ENCODE results near the gene TBRG1.
"Not testable (repeated sequence)": the region's sequence is repeated elsewhere in the genome, so short reads cannot be mapped to it uniquely, and the experiment has no call there.

TBRG1 gene, protein sequence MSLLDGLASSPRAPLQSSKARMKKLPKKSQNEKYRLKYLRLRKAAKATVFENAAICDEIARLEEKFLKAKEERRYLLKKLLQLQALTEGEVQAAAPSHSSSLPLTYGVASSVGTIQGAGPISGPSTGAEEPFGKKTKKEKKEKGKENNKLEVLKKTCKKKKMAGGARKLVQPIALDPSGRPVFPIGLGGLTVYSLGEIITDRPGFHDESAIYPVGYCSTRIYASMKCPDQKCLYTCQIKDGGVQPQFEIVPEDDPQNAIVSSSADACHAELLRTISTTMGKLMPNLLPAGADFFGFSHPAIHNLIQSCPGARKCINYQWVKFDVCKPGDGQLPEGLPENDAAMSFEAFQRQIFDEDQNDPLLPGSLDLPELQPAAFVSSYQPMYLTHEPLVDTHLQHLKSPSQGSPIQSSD

DNA sequence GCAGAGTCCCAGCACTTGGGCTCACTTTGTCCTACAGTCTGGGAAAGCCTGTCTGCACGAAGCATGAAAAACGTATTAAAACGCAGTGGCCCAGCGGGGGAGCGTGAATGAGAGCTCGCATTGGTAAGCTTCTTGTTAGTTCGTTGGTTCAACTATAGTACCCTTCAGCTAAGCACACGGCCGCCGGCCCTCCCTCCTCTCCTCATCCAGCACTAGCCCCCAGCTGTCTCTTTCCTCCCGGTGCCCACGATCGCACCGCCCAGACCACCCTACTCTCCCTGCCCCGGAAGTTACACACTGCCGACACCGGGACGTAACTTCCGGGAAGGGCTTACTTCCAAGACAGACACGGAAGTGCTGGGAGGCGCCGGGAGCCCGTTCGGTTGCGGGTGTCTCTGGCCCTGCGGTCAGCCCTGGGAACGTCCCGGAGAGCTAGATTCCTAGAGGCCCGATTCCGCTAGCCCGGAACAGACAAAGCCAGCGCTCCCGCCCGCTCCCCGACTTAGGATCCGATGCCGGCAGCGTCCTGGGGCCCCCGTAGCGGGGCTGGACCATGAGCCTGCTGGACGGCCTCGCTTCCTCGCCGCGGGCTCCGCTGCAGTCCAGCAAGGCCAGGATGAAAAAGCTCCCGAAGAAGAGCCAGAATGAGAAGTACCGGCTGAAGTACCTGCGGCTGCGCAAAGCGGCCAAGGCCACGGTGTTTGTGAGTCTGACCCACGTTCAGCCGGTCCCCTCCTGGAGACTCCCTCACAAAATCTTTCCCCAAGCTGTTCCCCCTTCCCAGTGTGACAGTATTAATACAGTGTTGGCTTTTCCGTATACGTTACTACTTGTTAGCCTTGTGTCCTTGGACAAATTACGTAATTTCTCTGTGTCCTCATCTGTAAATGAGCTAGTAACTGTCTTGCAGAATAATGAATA lies at the start of gene TBRG1:
Gene TBRG1 (plus strand): TSS at position 334 of the 921 bp plus-strand sequence. CDS start 220 bp downstream, at position 554.
- peak; percentile 28 to 96 (median 85) for DNase-seq

GRCh38 chr11:124577716-124578427 lies 44.8 kb upstream of the TBRG1 start:
- peak in 1 of 58 donors; percentile 7 for DNase-seq

DNA sequence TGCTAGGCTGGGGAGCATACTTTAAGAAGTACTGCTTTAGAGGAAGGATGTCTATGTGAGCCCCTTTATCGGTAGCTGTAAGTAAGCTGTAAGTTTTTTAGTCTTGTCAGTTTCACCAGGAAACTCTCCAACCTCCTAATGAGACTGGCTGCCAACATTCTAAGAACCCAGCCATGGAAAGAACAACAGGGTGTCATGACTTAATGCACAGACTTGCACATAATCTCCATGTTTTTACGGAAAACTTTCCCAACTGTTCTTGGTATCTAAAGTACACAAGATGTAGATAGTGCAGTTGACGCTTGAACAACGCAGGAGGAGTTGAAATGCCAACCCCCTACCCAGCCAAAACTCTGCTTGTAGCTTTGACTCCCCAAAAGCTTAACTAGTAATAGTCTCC lies 43.9 kb upstream of the TBRG1 start:
- no peak for DNase-seq

DNA sequence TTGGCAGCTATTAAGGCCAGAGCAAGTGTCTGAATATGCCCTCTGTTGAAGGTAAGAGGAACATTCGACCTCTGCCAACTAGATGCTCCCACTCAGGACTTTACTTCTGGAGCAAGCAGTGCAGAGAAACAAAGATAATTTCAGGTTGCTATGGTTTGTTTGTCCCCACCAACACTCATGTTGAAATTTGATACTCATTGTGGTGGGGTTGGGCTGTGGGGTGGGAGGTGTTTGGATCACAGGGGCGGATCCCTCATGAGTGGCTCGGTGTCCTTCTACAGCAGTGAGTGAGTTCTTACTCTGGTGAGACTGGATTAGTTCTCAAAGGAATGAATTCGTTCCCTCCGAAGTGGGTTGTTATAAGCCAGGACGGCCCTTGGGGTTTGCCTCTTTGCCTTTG lies 40.8 kb upstream of the TBRG1 start:
- no peak for DNase-seq

- peak in 2 of 58 donors; percentile 15 to 27 for DNase-seq
Observed at GRCh38 chr11:124582565-124582964, 40.1 kb upstream of the TBRG1 start.

- DNase-seq = no peak
Observed at GRCh38 chr11:124583781-124584180, 38.9 kb upstream of the TBRG1 start.

DNA sequence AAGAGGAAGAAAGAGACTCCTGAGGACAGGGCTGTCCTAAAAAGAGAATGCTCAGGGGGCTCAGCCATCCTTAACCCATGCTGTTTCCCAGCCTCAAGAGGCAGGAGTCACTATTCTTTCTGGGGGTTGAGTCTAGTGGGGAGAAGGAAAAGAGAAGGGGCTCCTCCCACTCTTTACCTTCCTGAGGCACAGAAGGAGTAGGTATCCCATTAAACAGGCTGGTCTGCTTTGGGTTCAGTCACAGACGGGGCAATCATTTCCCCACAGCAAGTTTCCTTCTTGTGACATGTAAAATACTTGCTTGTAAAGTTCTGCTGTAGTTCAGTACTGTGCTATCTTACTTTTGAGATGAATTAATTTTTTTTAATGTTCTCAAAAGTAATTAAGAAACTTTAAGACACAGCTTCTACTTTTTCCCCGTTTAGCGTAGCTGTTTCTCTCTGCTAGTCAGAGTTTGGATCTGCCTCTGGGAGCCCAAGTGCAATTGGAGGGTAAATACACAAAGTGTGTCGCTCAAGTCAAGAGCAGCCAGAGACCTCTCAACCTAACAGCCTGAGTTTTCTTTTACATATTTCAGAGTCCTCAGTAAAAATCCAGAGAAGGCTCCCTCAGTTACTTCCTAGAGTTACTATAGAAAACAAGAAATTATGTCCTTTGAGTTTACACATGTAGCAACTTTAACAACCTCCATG lies 37.8 kb upstream of the TBRG1 start:
- no peak for DNase-seq

- peak in 30 of 58 donors; percentile 2 to 75 (median 14) for DNase-seq
Observed at GRCh38 chr11:124586238-124586860, 36.3 kb upstream of the TBRG1 start.

DNA sequence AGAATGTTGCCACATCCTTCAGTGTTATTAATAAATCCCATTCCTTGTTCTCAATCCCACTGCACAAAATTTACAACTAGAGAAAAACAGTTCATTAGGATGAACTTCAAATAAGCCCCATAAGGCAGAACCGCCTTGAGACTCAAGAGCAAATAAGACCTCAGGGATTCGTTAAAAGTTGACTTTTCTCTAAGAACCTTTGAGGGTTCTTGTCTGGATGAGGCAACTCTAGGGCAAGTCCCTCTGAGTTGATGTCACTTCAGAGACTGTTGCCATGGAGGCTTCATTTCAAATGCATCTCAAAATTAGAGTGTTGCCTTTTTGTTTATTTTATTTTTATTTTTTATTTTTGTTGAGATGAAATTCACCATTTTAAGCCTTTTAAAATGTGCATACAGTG lies 31.2 kb upstream of the TBRG1 start:
- no peak for DNase-seq

- DNase-seq = no peak
Observed at GRCh38 chr11:124592627-124593026, 30.0 kb upstream of the TBRG1 start.

DNA sequence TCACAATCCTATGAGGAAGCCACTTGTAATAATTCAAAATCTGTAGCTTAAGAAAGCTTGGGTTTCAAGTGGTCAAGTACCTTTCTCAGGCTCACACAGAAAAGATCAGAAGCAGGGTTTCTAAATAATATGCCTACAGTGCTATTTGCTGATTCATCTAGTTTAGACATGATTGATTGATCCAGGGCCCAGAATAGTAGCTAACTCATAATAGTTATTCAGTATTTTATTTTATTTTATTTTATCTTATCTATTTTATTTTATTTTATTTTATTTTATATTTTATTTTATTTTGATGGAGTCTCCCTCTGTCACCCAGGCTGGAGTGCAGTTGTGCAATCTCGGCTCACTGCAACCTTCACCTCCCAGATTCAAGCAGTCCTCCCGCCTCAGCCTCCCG lies 27.4 kb upstream of the TBRG1 start:
- DNase-seq = no peak

DNA sequence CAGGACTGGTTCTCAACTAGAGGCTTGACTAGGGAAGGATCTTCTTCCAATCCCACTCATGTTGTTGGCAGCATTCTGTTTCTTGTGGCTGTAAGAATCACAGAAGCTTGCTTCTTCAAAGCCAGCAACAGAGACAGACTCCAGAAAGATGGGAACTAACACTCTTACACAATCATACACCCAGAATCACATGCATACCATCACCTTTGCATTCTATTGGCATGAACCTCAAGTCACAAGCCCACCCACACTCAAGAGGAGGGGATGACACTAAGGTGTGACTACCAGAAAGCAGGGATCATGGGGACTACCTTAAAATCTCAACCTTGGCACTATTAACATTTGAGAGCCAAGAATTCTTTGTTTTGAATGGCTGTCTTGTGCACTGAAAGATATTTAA lies 25.0 kb upstream of the TBRG1 start:
- no peak for DNase-seq

DNA sequence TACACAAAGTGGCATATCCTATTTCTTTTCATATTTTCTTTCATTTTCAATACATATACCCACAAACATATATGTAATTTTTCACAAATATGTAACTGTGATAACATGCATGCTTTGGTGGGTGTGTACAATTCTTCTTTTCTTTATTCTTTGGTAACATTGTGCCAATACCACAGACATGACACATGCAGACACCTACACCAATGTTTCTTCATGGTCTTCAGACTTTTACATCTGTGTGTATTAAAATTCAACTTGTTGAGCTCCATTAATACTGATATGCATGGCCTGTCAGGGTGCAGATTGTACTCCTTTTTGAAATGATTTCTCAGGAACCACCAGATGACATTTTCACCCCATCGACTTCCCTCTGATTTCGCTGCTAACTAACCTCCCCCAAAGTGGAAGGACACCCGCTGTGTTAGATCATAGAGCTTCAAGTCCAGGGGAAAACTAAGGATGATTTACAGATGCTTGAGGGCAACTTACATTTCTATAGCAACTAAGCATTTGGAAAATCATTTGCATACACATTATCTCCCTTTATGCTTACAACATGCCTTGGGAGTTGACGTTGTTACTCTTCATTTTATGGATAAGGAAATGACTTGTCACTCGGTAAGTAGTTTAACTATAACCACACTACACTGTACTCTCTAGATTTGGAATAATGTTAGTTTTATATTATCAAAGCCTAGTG lies 21.9 kb upstream of the TBRG1 start:
- DNase-seq = no peak

- no peak for DNase-seq
Observed at GRCh38 chr11:124602193-124602592, 20.5 kb upstream of the TBRG1 start.

DNA sequence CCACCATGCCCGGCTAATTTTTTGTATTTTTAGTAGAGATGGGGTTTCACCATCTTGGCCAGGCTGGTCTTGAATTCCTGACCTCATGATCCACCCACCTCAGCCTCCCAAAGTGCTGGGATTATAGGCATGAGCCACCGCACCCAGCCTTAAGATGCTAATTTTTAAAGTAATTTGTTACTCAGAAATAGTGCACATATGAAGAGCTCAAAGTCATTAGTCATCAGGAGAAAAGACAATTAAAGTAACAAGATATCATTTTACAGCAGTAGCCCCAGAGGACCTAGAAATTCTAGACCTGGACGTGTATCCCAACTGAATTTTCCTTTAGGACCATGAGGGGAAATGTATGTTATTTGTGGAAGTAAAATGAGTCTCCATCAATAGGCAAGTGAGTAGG lies 19.9 kb upstream of the TBRG1 start:
- not testable (repeated sequence) for DNase-seq

DNA sequence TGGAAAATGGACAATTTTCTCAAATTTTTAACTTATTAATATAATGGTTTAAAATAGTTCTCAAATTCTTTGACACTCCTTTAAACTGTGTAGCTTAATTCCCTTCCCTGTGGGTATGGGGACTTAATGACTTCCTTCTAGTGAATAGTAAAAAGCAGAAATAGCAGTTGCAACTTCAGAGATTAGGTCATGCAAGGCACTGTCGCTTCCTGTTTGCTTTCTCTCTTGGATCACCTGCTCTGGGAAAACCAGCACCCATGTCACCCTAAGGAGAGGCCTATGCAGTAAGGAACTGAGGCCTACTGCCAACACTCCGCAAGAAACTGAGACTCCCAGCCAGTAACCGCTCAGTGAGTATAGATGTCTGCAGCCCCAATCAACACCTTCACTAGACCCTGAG lies 16.9 kb upstream of the TBRG1 start:
- peak in 2 of 58 donors; percentile 1 to 2 for DNase-seq

GRCh38 chr11:124608147-124608546 lies 14.5 kb upstream of the TBRG1 start:
- DNase-seq = no peak

DNA sequence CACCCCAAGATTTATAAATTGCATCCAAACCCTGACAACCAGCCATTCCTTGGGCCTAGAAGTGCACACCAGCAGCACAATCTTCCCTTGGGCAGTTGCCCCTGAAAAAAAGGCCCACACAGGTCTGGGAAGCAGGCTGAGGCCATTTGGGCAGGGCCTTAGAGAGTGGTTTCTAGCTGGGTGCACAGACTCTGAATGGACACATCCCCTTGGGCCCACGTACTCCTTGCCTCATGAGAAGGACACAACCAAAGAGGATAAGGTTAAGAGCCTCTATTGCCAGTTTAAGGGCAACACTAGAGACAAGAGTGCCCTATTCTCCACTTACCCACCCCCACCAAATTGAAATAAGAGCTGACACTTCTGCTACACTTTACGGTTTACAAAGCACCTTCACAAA lies 12.4 kb upstream of the TBRG1 start:
- DNase-seq = no peak

GRCh38 chr11:124611064-124611463 lies 11.6 kb upstream of the TBRG1 start, which contains the start of gene PANX3:
PANX3 (plus strand) TSS chr11:124611428; CDS start chr11:124611557, 129 bp downstream.
- DNase-seq = no peak

DNA sequence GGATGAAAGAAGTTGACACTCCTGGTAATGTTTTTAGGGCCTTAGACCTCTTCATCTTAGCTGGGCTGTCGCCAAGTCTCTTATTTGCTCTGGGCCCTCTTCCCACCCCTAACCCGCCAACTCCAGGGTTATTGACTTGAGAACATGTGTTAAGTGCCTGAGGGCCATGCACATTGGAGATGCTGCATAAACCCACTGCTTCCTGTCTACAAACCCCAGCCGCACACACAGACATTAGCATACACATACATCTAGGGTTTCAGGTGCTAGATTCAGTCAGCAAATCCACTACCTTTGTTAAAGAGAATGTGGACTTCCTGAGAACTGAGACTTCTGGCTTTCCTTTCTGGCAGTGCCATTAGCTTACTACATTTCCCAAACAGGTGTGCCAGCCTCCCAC lies 10.6 kb upstream of the TBRG1 start:
- no peak for DNase-seq

Measured in anterior cingulate cortex (tissue), 58 donors.